Measurements from ENCODE around the gene OR10H4.

DNA sequence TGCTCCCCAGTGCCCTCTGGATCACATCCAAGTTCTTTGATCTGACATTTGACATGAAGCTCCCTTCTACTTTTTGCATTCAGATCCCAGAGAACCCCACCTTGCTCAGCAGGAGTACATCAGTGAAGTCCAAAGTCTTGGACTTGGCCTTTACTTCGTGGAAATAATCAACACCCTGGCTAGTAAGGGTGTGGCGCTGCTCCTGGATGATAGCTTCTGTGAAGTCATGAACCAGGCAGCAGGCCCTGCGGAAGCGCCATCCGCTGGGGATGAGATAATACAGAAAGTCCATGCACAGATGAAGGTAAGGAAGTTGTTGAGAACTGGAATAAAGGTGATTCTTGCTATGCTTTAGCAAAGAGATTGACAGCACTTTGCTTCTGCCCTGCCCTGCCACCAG is 43.2 kb downstream of the OR10H4 start:
- TF ChIP-seq, protein P1, sequence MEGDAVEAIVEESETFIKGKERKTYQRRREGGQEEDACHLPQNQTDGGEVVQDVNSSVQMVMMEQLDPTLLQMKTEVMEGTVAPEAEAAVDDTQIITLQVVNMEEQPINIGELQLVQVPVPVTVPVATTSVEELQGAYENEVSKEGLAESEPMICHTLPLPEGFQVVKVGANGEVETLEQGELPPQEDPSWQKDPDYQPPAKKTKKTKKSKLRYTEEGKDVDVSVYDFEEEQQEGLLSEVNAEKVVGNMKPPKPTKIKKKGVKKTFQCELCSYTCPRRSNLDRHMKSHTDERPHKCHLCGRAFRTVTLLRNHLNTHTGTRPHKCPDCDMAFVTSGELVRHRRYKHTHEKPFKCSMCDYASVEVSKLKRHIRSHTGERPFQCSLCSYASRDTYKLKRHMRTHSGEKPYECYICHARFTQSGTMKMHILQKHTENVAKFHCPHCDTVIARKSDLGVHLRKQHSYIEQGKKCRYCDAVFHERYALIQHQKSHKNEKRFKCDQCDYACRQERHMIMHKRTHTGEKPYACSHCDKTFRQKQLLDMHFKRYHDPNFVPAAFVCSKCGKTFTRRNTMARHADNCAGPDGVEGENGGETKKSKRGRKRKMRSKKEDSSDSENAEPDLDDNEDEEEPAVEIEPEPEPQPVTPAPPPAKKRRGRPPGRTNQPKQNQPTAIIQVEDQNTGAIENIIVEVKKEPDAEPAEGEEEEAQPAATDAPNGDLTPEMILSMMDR (conservative IDR thresholded peaks at IDR 0.05 in 1 of 2, IDR thresholded peaks at IDR 0.05 in 1 of 2; ENCODE audit: low read depth in 1 of 2, low read length in 2 of 2): no peak
- TF ChIP-seq EZH2 (IDR thresholded peaks at IDR 0.05; ENCODE audit: low read length, missing control alignments): no peak
